ENCODE measurements around the gene ARHGEF2.

- TF ChIP-seq POLR2A (IDR thresholded peaks at IDR 0.05) (no peak), CTCF (IDR thresholded peaks at IDR 0.05) (peak in 2 of 3 donors; percentile 59 to 68), EP300 (IDR thresholded peaks at IDR 0.05) (no peak)
Observed at GRCh38 chr1:155938220-155938627, 40.1 kb downstream of the ARHGEF2 start.

Data from ovary (tissue), 3 donors.